ENCODE results near the gene CD86.

- TF ChIP-seq CTCF (IDR thresholded peaks at IDR 0.05 in 8 of 11, conservative IDR thresholded peaks at IDR 0.05 in 3 of 11) (no peak), POLR2AphosphoS5 (IDR thresholded peaks at IDR 0.05) (no peak), POLR2A (IDR thresholded peaks at IDR 0.05) (no peak)
Observed at GRCh38 chr3:122085673-122086072, 30.5 kb downstream of the CD86 start.

All from spleen (tissue), 7 donors.